DOHH2 (cell line): ENCODE results near the gene PRDM16.

Source experiments
- H3F3A ChIP-seq: fragments of 200-600 bp; sonication (generic), shearing (Covaris generic); 2 replicates; pipeline ENCODE4 v1.6.0; 2016; ENCODE audit warnings: antibody characterized with exemption, mild to moderate bottlenecking; ENCODE audit not compliant: control insufficient read depth, insufficient read depth
- H3K27ac ChIP-seq: fragments of 200-600 bp; sonication (generic); 2 replicates; pipeline ENCODE4 v1.5.1; 2014; ENCODE audit warnings: low read depth, mild to moderate bottlenecking, low read length, moderate library complexity
- H3K27me3 ChIP-seq: fragments of 200-600 bp; sonication (generic); 2 replicates; pipeline ENCODE4 v1.6.1; 2014; ENCODE audit warnings: mild to moderate bottlenecking, low read length, mixed read lengths; ENCODE audit not compliant: control insufficient read depth
- H3K36me3 ChIP-seq: fragments of 200-600 bp; sonication (generic); 2 replicates; pipeline ENCODE4 v1.6.1; 2014; ENCODE audit warnings: mild to moderate bottlenecking, low read length, moderate library complexity, mixed read lengths; ENCODE audit not compliant: control insufficient read depth
- H3K4me1 ChIP-seq: fragments of 200-600 bp; sonication (generic); 2 replicates; pipeline ENCODE4 v1.6.1; 2014; ENCODE audit warnings: mild to moderate bottlenecking, low read length, mixed read lengths; ENCODE audit not compliant: control insufficient read depth
- H3K4me2 ChIP-seq: fragments of 200-600 bp; sonication (generic); 2 replicates; pipeline ENCODE4 v1.6.0; 2014; ENCODE audit warnings: mild to moderate bottlenecking, low read length, moderate library complexity
- H3K4me3 ChIP-seq: fragments of 200-600 bp; sonication (generic); 2 replicates; pipeline ENCODE4 v1.5.1; 2014; ENCODE audit warnings: mild to moderate bottlenecking, low read length, mixed read lengths
- H3K79me2 ChIP-seq: fragments of 200-600 bp; sonication (generic); 2 replicates; pipeline ENCODE4 v1.6.1; 2014; ENCODE audit warnings: mild to moderate bottlenecking, low read length, mixed read lengths; ENCODE audit not compliant: control insufficient read depth
- H3K9me2 ChIP-seq: fragments of 200-600 bp; sonication (generic); replicated peaks from 2 replicates; pipeline ENCODE4 v1.6.1; 2014; ENCODE audit warnings: mild to moderate bottlenecking, low read length, mixed read lengths; ENCODE audit not compliant: control insufficient read depth
- H3K9me3 ChIP-seq: fragments of 200-600 bp; sonication (generic); 2 replicates; pipeline ENCODE4 v1.6.1; 2014; ENCODE audit warnings: antibody characterized with exemption, low read length, mixed read lengths; ENCODE audit not compliant: control insufficient read depth, insufficient read depth
- H4K20me1 ChIP-seq: fragments of 200-600 bp; sonication (generic); 2 replicates; pipeline ENCODE4 v1.6.0; 2014; ENCODE audit warnings: low read depth, mild to moderate bottlenecking, antibody characterized with exemption, low read length, moderate library complexity; ENCODE audit not compliant: control insufficient read depth, insufficient read depth
- CTCF ChIP-seq: fragments of 200-600 bp; sonication (generic); IDR thresholded peaks from one replicate; pipeline ENCODE4 v1.5.1; 2014; ENCODE audit warnings: antibody characterized with exemption, mild to moderate bottlenecking, low read depth, low read length; ENCODE audit not compliant: poor library complexity, severe bottlenecking
- EZH2phosphoT487 ChIP-seq: fragments of 200-600 bp; sonication (generic); IDR thresholded peaks from 2 replicates; pipeline ENCODE4 v1.6.1; 2017; ENCODE audit warnings: borderline replicate concordance, mild to moderate bottlenecking, antibody characterized with exemption, low read length, moderate library complexity, mixed read lengths

The PRDM16 gene

GRCh38 chr1:3245768-3246167 is 176.8 kb downstream of the PRDM16 start:
- no peak overlapping the region for H3K27ac ChIP-seq
- TF ChIP-seq EZH2phosphoT487 (no peak), CTCF (no peak)
- no peaks in the 10 kb centered on the region for H3K9me2 ChIP-seq
- H3K79me2 ChIP-seq: no peaks in the 10 kb centered on the region
- no peak overlapping the region for H3K4me2 ChIP-seq
- H3K4me3 ChIP-seq: no peak overlapping the region
- no peaks in the 10 kb centered on the region for H4K20me1 ChIP-seq
- H3K9me3 ChIP-seq: no peaks in the 10 kb centered on the region
- H3K36me3 ChIP-seq: no peaks in the 10 kb centered on the region
- no peaks in the 10 kb centered on the region for H3F3A ChIP-seq
- H3K4me1 ChIP-seq: no peaks in the 10 kb centered on the region
- H3K27me3 ChIP-seq: no peaks in the 10 kb centered on the region

GRCh38 chr1:3246251-3246650 is 177.2 kb downstream of the PRDM16 start:
- Histone ChIP-seq H3K27me3 (no peaks in the 10 kb centered on the region), H3K79me2 (no peaks in the 10 kb centered on the region), H3K4me3 (no peak overlapping the region), H3K4me2 (no peak overlapping the region), H3K9me3 (no peaks in the 10 kb centered on the region), H3K27ac (no peak overlapping the region), H3F3A (no peaks in the 10 kb centered on the region), H3K9me2 (no peaks in the 10 kb centered on the region), H3K4me1 (no peaks in the 10 kb centered on the region), H3K36me3 (no peaks in the 10 kb centered on the region), H4K20me1 (no peaks in the 10 kb centered on the region)
- TF ChIP-seq CTCF (no peak), EZH2phosphoT487 (no peak)

GRCh38 chr1:3247521-3248121 is 178.6 kb downstream of the PRDM16 start:
- Histone ChIP-seq H3K4me3 (no peak overlapping the region), H4K20me1 (no peaks in the 10 kb centered on the region), H3K27ac (no peak overlapping the region), H3F3A (no peaks in the 10 kb centered on the region), H3K4me2 (no peak overlapping the region), H3K4me1 (no peaks in the 10 kb centered on the region), H3K27me3 (no peaks in the 10 kb centered on the region), H3K9me3 (no peaks in the 10 kb centered on the region), H3K9me2 (no peaks in the 10 kb centered on the region), H3K79me2 (no peaks in the 10 kb centered on the region), H3K36me3 (no peaks in the 10 kb centered on the region)
- TF ChIP-seq CTCF: no peak
